ENCODE data around the gene VNN1.

DNA sequence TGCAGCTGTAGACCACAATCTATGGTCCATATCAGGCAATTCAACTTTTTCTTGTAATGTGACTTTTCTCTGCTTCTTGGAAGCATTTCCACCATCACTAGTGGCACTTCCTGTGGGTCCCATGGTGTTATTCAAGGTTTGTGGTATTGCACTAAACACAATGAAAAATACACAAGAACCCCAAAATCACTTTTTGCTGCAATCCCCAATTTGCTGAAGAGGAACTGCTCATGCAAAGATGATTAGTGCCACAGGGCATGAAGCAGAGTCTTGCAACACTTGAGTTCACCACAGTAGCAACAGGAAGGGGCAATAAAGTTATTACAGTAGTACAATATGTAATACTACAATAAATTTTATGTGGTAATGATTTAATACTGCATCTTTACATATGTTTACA is 38.1 kb downstream of the VNN1 start:
- TF ChIP-seq CTCF (IDR thresholded peaks at IDR 0.05) (no peak), POLR2A (IDR thresholded peaks at IDR 0.05) (no peak)

All from breast epithelium (tissue), 3 donors.